ENCODE data around the gene LPIN1.

- no peak for TF ChIP-seq CREB1 (IDR thresholded peaks at IDR 0.05)
- no peak for TF ChIP-seq SRF (IDR thresholded peaks at IDR 0.05; ENCODE audit: low read depth, low read length)
- TF ChIP-seq CTCF (IDR thresholded peaks at IDR 0.05; ENCODE audit: control extremely low read depth in 1 of 3, insufficient read depth in 1 of 3, low read depth in 1 of 3, low read length in 3 of 3), result no peak
- no peak for TF ChIP-seq RAD21 (IDR thresholded peaks at IDR 0.05 in 1 of 2, conservative IDR thresholded peaks at IDR 0.05 in 1 of 2; ENCODE audit: low read depth in 2 of 2, low read length in 2 of 2)
- no peak for TF ChIP-seq POLR2A (IDR thresholded peaks at IDR 0.05; ENCODE audit: control extremely low read depth in 1 of 2, low read depth in 2 of 2, low read length in 2 of 2)
- TF ChIP-seq SP1 (IDR thresholded peaks at IDR 0.05; ENCODE audit: low read depth, low read length), result no peak
- TF ChIP-seq POLR2AphosphoS5 (IDR thresholded peaks at IDR 0.05; ENCODE audit: low read depth, low read length), result no peak
- TF ChIP-seq, protein P1, sequence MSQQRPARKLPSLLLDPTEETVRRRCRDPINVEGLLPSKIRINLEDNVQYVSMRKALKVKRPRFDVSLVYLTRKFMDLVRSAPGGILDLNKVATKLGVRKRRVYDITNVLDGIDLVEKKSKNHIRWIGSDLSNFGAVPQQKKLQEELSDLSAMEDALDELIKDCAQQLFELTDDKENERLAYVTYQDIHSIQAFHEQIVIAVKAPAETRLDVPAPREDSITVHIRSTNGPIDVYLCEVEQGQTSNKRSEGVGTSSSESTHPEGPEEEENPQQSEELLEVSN (IDR thresholded peaks at IDR 0.05), result no peak
- TF ChIP-seq EP300 (IDR thresholded peaks at IDR 0.05; ENCODE audit: borderline replicate concordance in 1 of 2, low read depth in 2 of 2, low read length in 2 of 2), result no peak
- TF ChIP-seq CBX5 (IDR thresholded peaks at IDR 0.05; ENCODE audit: low read depth, low read length), result no peak
- no peak for TF ChIP-seq TEAD4 (IDR thresholded peaks at IDR 0.05; ENCODE audit: low read depth, low read length)
- TF ChIP-seq CBX8 (IDR thresholded peaks at IDR 0.05; ENCODE audit: borderline replicate concordance, low read depth, low read length), result no peak
- no peak for TF ChIP-seq USF2 (IDR thresholded peaks at IDR 0.05; ENCODE audit: low read length)
- TF ChIP-seq RBBP5 (IDR thresholded peaks at IDR 0.05; ENCODE audit: borderline replicate concordance, low read depth, low read length), result no peak
These were observed 11.8 kb downstream of the LPIN1 start for GRCh38 chr2:11758187-11758586.

Measured in H1 (cell line).